OCI-LY3 (cell line): Measurements from ENCODE around the gene ERC2.

ENCODE experiments used
- EZH2phosphoT487 ChIP-seq: fragments of 200-600 bp; shearing (Covaris generic); IDR thresholded peaks from 2 replicates; pipeline ENCODE4 v1.6.1; 2018; ENCODE audit warnings: antibody characterized with exemption, mixed run types, low read depth
- TF ChIP-seq, protein P1 (sequence below): fragments of 200-600, 300-600 bp; sonication (generic); IDR thresholded peaks from 2 replicates; pipeline ENCODE4 v1.5.1; 2014; ENCODE audit warnings: antibody characterized with exemption, low read length, low read depth

- TF ChIP-seq, protein P1, sequence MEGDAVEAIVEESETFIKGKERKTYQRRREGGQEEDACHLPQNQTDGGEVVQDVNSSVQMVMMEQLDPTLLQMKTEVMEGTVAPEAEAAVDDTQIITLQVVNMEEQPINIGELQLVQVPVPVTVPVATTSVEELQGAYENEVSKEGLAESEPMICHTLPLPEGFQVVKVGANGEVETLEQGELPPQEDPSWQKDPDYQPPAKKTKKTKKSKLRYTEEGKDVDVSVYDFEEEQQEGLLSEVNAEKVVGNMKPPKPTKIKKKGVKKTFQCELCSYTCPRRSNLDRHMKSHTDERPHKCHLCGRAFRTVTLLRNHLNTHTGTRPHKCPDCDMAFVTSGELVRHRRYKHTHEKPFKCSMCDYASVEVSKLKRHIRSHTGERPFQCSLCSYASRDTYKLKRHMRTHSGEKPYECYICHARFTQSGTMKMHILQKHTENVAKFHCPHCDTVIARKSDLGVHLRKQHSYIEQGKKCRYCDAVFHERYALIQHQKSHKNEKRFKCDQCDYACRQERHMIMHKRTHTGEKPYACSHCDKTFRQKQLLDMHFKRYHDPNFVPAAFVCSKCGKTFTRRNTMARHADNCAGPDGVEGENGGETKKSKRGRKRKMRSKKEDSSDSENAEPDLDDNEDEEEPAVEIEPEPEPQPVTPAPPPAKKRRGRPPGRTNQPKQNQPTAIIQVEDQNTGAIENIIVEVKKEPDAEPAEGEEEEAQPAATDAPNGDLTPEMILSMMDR, result no peak
- TF ChIP-seq EZH2phosphoT487, result no peak
Measured at GRCh38 chr3:56453011-56453410, 15.3 kb downstream of the ERC2 start.
